A549 (cell line): Measurements from ENCODE around the gene EFCAB14.

Experiments used
- CEBPB ChIP-seq, 2 experiments: fragments of >200 bp in 1 of 2; sonication (Bioruptor Twin) in 1 of 2; formaldehyde crosslinking in 1 of 2; IDR thresholded peaks; 2 replicates each; pipeline ENCODE4 v1.6.1; 2012 to 2016
- CTCF ChIP-seq: fragments of >200 bp; sonication (Bioruptor Twin); formaldehyde crosslinking; IDR thresholded peaks from 3 replicates; pipeline ENCODE4 v1.5.1; 2016
- EP300 ChIP-seq, 2 experiments: fragments of >200 bp; sonication (Bioruptor Twin); formaldehyde crosslinking; IDR thresholded peaks; 2 replicates in 1 of 2; 3 replicates in 1 of 2; pipeline ENCODE4 v1.6.1; 2016 to 2017
- HEYL ChIP-seq: fragments of 250-450 bp; sonication (Bioruptor Pico); IDR thresholded peaks from 2 replicates; pipeline ENCODE4 v1.8.0; 2021; ENCODE audit warnings: mild to moderate bottlenecking, moderate library complexity
- HOXA7 ChIP-seq: fragments of 250-450 bp; sonication (Bioruptor Pico); IDR thresholded peaks from 2 replicates; pipeline ENCODE4 v1.5.0; 2020; ENCODE audit warnings: mild to moderate bottlenecking, moderate library complexity
- JUN ChIP-seq, 2 experiments: fragments of >200 bp; sonication (Bioruptor Twin); formaldehyde crosslinking; IDR thresholded peaks; 2 replicates in 1 of 2; 3 replicates in 1 of 2; pipeline ENCODE4 v1.6.1; 2016 to 2017
- MAX ChIP-seq: IDR thresholded peaks from 2 replicates; pipeline ENCODE4 v1.6.1; 2012
- POLR2A ChIP-seq: IDR thresholded peaks from 2 replicates; pipeline ENCODE4 v1.6.1; 2012; ENCODE audit warnings: mild to moderate bottlenecking, low read length
- RAD21 ChIP-seq, 2 experiments: fragments of >200 bp in 1 of 2; sonication (Bioruptor Twin) in 1 of 2; formaldehyde crosslinking in 1 of 2; IDR thresholded peaks in 1 of 2; conservative IDR thresholded peaks in 1 of 2; 2 replicates in 1 of 2; 3 replicates in 1 of 2; pipeline ENCODE4 v1.6.1; 2012 to 2018; ENCODE audit warnings: inconsistent platforms in 1 of 2
- SMC3 ChIP-seq: fragments of >200 bp; sonication (Bioruptor Twin); formaldehyde crosslinking; IDR thresholded peaks from 3 replicates; pipeline ENCODE4 v1.6.1; 2018; ENCODE audit warnings: inconsistent platforms
- ZC3H11A ChIP-seq: fragments of 450-650 bp; IDR thresholded peaks from 2 replicates; pipeline ENCODE4 v1.6.1; 2014; ENCODE audit warnings: antibody characterized with exemption, mild to moderate bottlenecking

GRCh38 chr1:46690931-46691421 lies 27.9 kb downstream of the EFCAB14 start:
- no peak for TF ChIP-seq MAX
- TF ChIP-seq HEYL (CRISPR knock-in tag) = no peak
- no peak for TF ChIP-seq SMC3
- TF ChIP-seq JUN (IDR thresholded peaks at IDR 0.05) = no peak
- TF ChIP-seq CTCF = no peak
- no peak for TF ChIP-seq CEBPB (IDR thresholded peaks at IDR 0.05)
- no peak for TF ChIP-seq HOXA7 (CRISPR knock-in tag)
- no peak for TF ChIP-seq EP300 (IDR thresholded peaks at IDR 0.05)
- TF ChIP-seq POLR2A = no peak
- TF ChIP-seq RAD21 (conservative IDR thresholded peaks at IDR 0.05 in 1 of 2, IDR thresholded peaks at IDR 0.05 in 1 of 2) = no peak
- TF ChIP-seq ZC3H11A = no peak
